ENCODE data around the gene COL18A1. TPM values are rescaled to one million over a fixed set of nuclear protein-coding genes. Genes with fewer than 3 reads are reported as not detected.

COL18A1 gene
- total and polyA plus RNA-seq, 9 of the 15 experiments (the other 6 are each of a cell fraction or from before 2014, with no cell fraction given): 0.14 to 16.4 (median 2.0) TPM

GRCh38 chr21:45387506-45387905 lies 17.5 kb upstream of the COL18A1 start (continued):
- TF ChIP-seq CREB5 (CRISPR knock-in tag; IDR thresholded peaks at IDR 0.05) (no peak), GABPB1 (CRISPR knock-in tag; IDR thresholded peaks at IDR 0.05) (no peak), TSC22D4 (tag; IDR thresholded peaks at IDR 0.05) (no peak), ZBTB49 (CRISPR knock-in tag; IDR thresholded peaks at IDR 0.05; ENCODE audit: borderline replicate concordance) (no peak), SMAD3 (CRISPR knock-in tag; conservative IDR thresholded peaks at IDR 0.05) (no peak), MBD1 (CRISPR knock-in tag; IDR thresholded peaks at IDR 0.05) (no peak), ESRRA (IDR thresholded peaks at IDR 0.05; ENCODE audit: borderline replicate concordance, low read depth) (no peak)
